ENCODE data around the gene CPT1C. TPM values are rescaled to one million over a fixed set of nuclear protein-coding genes. Genes with fewer than 3 reads are reported as not detected.

CPT1C gene
- polyA plus RNA-seq, 1 donor (not counting 4 experiments of a cell fraction or from before 2014, with no cell fraction given) = 0.41 TPM

GRCh38 chr19:49704888-49705642, 14.1 kb downstream of the CPT1C start:
- Histone ChIP-seq H3K4me3 (ENCODE audit: control insufficient read depth in 2 of 3, extremely low read depth in 1 of 3, insufficient read depth in 2 of 3, low read depth in 1 of 3, low read length in 3 of 3) (no peak overlapping the region), H3K9ac (ENCODE audit: control insufficient read depth, extremely low read depth, insufficient read depth, low read length) (no peak overlapping the region), H3K4me1 (ENCODE audit: control insufficient read depth, extremely low read depth, insufficient read depth, low read length) (no peaks in the 10 kb centered on the region), H2AFZ (ENCODE audit: control insufficient read depth, low read length) (no peak overlapping the region), H3K9me3 (ENCODE audit: control insufficient read depth, low read depth, low read length) (no peaks in the 10 kb centered on the region), H3K36me3 (ENCODE audit: control insufficient read depth in 2 of 2, extremely low read depth in 1 of 2, insufficient read depth in 2 of 2, low read length in 2 of 2) (no peaks in the 10 kb centered on the region), H4K20me1 (ENCODE audit: control insufficient read depth, extremely low read depth, insufficient read depth, low read length) (no peaks in the 10 kb centered on the region), H3K79me2 (ENCODE audit: control insufficient read depth, insufficient read depth, low read length) (no peaks in the 10 kb centered on the region), H3K27ac (ENCODE audit: control insufficient read depth, insufficient read depth, low read length) (no peak overlapping the region), H3K4me2 (ENCODE audit: control insufficient read depth, extremely low read depth, insufficient read depth, low read depth, low read length) (no peak overlapping the region), H3K27me3 (ENCODE audit: control insufficient read depth, extremely low read depth, insufficient read depth, low read length) (peaks cover 14% of the 10 kb centered on the region), H3K9me1 (ENCODE audit: control insufficient read depth, extremely low read depth, insufficient read depth, low read length) (no peaks in the 10 kb centered on the region)
- dilution Hi-C loops (cut with MboI; ENCODE audit: extremely low pct_ligation_motif_present, low sequenced_read_pairs) = no loop called here
- FAIRE-seq (no peak), DNase-seq (ENCODE audit: low read depth, low spot score) (no peak)
- no peak for TF ChIP-seq CTCF (optimal IDR thresholded peaks at IDR 0.05 in 1 of 3, IDR thresholded peaks at IDR 0.05 in 1 of 3, conservative IDR thresholded peaks at IDR 0.05 in 1 of 3; ENCODE audit: extremely low read depth in 1 of 3, insufficient read depth in 2 of 3, low read length in 3 of 3)
- no peak for TF ChIP-seq EZH2 (IDR thresholded peaks at IDR 0.05; ENCODE audit: low read length)

- no peak overlapping the region for H3K4me2 ChIP-seq (ENCODE audit: control insufficient read depth, extremely low read depth, insufficient read depth, low read depth, low read length)
- peaks cover 6% of the 10 kb centered on the region for H3K27me3 ChIP-seq (ENCODE audit: control insufficient read depth, extremely low read depth, insufficient read depth, low read length)
- H3K4me1 ChIP-seq (ENCODE audit: control insufficient read depth, extremely low read depth, insufficient read depth, low read length) = no peaks in the 10 kb centered on the region
- H3K9ac ChIP-seq (ENCODE audit: control insufficient read depth, extremely low read depth, insufficient read depth, low read length) = no peak overlapping the region
- no peak for FAIRE-seq
- no peaks in the 10 kb centered on the region for H4K20me1 ChIP-seq (ENCODE audit: control insufficient read depth, extremely low read depth, insufficient read depth, low read length)
- dilution Hi-C loops (cut with MboI; ENCODE audit: extremely low pct_ligation_motif_present, low sequenced_read_pairs) = no loop called here
- H3K9me3 ChIP-seq (ENCODE audit: control insufficient read depth, low read depth, low read length) = no peaks in the 10 kb centered on the region
- no peaks in the 10 kb centered on the region for H3K9me1 ChIP-seq (ENCODE audit: control insufficient read depth, extremely low read depth, insufficient read depth, low read length)
- no peak for DNase-seq (ENCODE audit: low read depth, low spot score)
- TF ChIP-seq EZH2 (IDR thresholded peaks at IDR 0.05; ENCODE audit: low read length) (no peak), CTCF (optimal IDR thresholded peaks at IDR 0.05 in 1 of 3, IDR thresholded peaks at IDR 0.05 in 1 of 3, conservative IDR thresholded peaks at IDR 0.05 in 1 of 3; ENCODE audit: extremely low read depth in 1 of 3, insufficient read depth in 2 of 3, low read length in 3 of 3) (no peak)
- H2AFZ ChIP-seq (ENCODE audit: control insufficient read depth, low read length) = no peak overlapping the region
- no peaks in the 10 kb centered on the region for H3K79me2 ChIP-seq (ENCODE audit: control insufficient read depth, insufficient read depth, low read length)
- H3K36me3 ChIP-seq (ENCODE audit: control insufficient read depth in 2 of 2, extremely low read depth in 1 of 2, insufficient read depth in 2 of 2, low read length in 2 of 2) = no peaks in the 10 kb centered on the region
- H3K4me3 ChIP-seq (ENCODE audit: control insufficient read depth in 2 of 3, extremely low read depth in 1 of 3, insufficient read depth in 2 of 3, low read depth in 1 of 3, low read length in 3 of 3) = no peak overlapping the region
- no peak overlapping the region for H3K27ac ChIP-seq (ENCODE audit: control insufficient read depth, insufficient read depth, low read length)
Observed at GRCh38 chr19:49705919-49706318, 15.0 kb downstream of the CPT1C start.

All from keratinocyte (primary cell).